ENCODE data around the gene KCNG4. TPM values are rescaled to one million over a fixed set of nuclear protein-coding genes. Genes with fewer than 3 reads are reported as not detected.

KCNG4 gene
- total and polyA plus RNA-seq, 2 experiments from 2014 or later = 0.07 TPM; not detected in 1

GRCh38 chr16:84215531-84215930, 24.3 kb downstream of the KCNG4 start (continued):
- no peak for TF ChIP-seq CREB1 (CRISPR knock-in tag; IDR thresholded peaks at IDR 0.05; ENCODE audit: low read depth)
- no peak for TF ChIP-seq NANOG (IDR thresholded peaks at IDR 0.05; ENCODE audit: borderline replicate concordance)
- no peak for TF ChIP-seq ZNF114 (CRISPR knock-in tag; IDR thresholded peaks at IDR 0.05)
- TF ChIP-seq CTCF (conservative IDR thresholded peaks at IDR 0.05; ENCODE audit: low read depth in 2 of 2) = no peak
- TF ChIP-seq ETS1 (IDR thresholded peaks at IDR 0.05) = no peak
- TF ChIP-seq ZNF331 (CRISPR knock-in tag; IDR thresholded peaks at IDR 0.05; ENCODE audit: low read depth) = no peak

GRCh38 chr16:84214451-84215066, 25.3 kb downstream of the KCNG4 start:
- H3K4me3 ChIP-seq = no peak overlapping the region
- no peak for DNase-seq (ENCODE audit: low spot score)
- H3K4me1 ChIP-seq (ENCODE audit: insufficient read depth) = no peaks in the 10 kb centered on the region
- Mint-ChIP-seq H3K4me1 (peaks cover 11% of the 10 kb centered on the region), H3K27me3 (ENCODE audit: insufficient read depth, low read depth, poor library complexity) (peaks cover 18% of the 10 kb centered on the region), H3K4me3 (no peak overlapping the region), H3K27ac (no peak overlapping the region), H3K9me3 (no peaks in the 10 kb centered on the region), H3K36me3 (ENCODE audit: low read depth) (no peaks in the 10 kb centered on the region)
- 0 out of 2 replicates have a peak, but pooled peaks cover 3% of the 10 kb centered on the region for H4K20me1 ChIP-seq (replicated peaks; ENCODE audit: insufficient read depth)
- H3K27me3 ChIP-seq (ENCODE audit: insufficient read depth) = no peaks in the 10 kb centered on the region
- H2AFZ ChIP-seq = no peak overlapping the region; the same call in 1 of the 2 replicates
- H3F3A ChIP-seq (replicated peaks; ENCODE audit: low read depth) = no peaks in the 10 kb centered on the region
- no peaks in the 10 kb centered on the region for H3K79me2 ChIP-seq (replicated peaks; ENCODE audit: insufficient read depth)
- no peak overlapping the region for H3K27ac ChIP-seq (ENCODE audit: low read depth)
- H3K36me3 ChIP-seq (ENCODE audit: insufficient read depth) = no peaks in the 10 kb centered on the region
- H3K4me2 ChIP-seq = no peak overlapping the region
- ATAC-seq = no peak
- H3K9me2 ChIP-seq (ENCODE audit: insufficient read depth) = 0 out of 2 replicates have a peak, but pooled peaks cover 3% of the 10 kb centered on the region
- TF ChIP-seq CREB1 (CRISPR knock-in tag; IDR thresholded peaks at IDR 0.05; ENCODE audit: low read depth) (no peak), STAT1 (IDR thresholded peaks at IDR 0.05; ENCODE audit: unreplicated experiment) (no peak), NANOG (IDR thresholded peaks at IDR 0.05; ENCODE audit: borderline replicate concordance) (no peak), EZH2 (IDR thresholded peaks at IDR 0.05; ENCODE audit: low read depth, unreplicated experiment) (no peak), CTCF (conservative IDR thresholded peaks at IDR 0.05; ENCODE audit: low read depth in 2 of 2) (no peak), ZNF114 (CRISPR knock-in tag; IDR thresholded peaks at IDR 0.05) (no peak), EZH2phosphoT487 (IDR thresholded peaks at IDR 0.05; ENCODE audit: unreplicated experiment) (no peak), JUNB (IDR thresholded peaks at IDR 0.05; ENCODE audit: unreplicated experiment) (no peak)
- TF ChIP-seq, protein P1, sequence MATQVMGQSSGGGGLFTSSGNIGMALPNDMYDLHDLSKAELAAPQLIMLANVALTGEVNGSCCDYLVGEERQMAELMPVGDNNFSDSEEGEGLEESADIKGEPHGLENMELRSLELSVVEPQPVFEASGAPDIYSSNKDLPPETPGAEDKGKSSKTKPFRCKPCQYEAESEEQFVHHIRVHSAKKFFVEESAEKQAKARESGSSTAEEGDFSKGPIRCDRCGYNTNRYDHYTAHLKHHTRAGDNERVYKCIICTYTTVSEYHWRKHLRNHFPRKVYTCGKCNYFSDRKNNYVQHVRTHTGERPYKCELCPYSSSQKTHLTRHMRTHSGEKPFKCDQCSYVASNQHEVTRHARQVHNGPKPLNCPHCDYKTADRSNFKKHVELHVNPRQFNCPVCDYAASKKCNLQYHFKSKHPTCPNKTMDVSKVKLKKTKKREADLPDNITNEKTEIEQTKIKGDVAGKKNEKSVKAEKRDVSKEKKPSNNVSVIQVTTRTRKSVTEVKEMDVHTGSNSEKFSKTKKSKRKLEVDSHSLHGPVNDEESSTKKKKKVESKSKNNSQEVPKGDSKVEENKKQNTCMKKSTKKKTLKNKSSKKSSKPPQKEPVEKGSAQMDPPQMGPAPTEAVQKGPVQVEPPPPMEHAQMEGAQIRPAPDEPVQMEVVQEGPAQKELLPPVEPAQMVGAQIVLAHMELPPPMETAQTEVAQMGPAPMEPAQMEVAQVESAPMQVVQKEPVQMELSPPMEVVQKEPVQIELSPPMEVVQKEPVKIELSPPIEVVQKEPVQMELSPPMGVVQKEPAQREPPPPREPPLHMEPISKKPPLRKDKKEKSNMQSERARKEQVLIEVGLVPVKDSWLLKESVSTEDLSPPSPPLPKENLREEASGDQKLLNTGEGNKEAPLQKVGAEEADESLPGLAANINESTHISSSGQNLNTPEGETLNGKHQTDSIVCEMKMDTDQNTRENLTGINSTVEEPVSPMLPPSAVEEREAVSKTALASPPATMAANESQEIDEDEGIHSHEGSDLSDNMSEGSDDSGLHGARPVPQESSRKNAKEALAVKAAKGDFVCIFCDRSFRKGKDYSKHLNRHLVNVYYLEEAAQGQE (IDR thresholded peaks at IDR 0.05; ENCODE audit: unreplicated experiment) = no peak

Data from GM23338 (cell line).